ENCODE measurements around the gene GCKR.

GCKR gene

DNA sequence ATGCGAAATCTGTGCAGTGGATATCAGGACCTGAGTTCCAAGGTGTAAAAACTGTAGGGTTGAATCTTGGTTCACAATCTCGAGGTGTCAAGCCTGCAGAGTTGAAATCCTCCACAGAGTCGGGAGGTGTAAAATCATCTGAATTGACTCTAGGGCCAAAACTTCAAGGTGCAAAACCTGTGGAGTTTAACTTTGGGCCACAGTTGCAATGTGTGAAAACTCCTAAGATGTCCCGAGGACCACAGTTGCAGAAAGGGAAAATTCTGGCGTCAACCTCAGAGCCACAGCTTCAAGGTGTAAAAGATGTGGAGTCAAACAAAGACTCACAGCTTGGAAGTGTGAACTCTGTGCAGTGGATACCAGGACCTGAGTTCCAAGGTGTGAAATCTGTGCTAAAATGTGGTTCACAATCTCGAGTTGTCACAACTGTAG, 76.4 kb downstream of the GCKR start:
- H3K27me3 ChIP-seq (replicated peaks; ENCODE audit: control insufficient read depth, insufficient read depth, low read length): no peaks in the 10 kb centered on the region
- H3K4me1 ChIP-seq (ENCODE audit: control insufficient read depth, insufficient read depth, low read length): peaks cover 4% of the 10 kb centered on the region
- H3K36me3 ChIP-seq (ENCODE audit: control insufficient read depth, insufficient read depth, low read length, severe bottlenecking): no peaks in the 10 kb centered on the region
- no peak overlapping the region for H3K4me3 ChIP-seq (ENCODE audit: low read length)
- H3K9ac ChIP-seq (ENCODE audit: low read length): no peak overlapping the region
- no peak for DNase-seq (ENCODE audit: low read depth)
- H3K9me3 ChIP-seq (ENCODE audit: control insufficient read depth, low read length): peaks cover 39% of the 10 kb centered on the region

All from adipocyte (in vitro differentiated cells).